ENCODE results near the gene HK1.

GRCh38 chr10:69242852-69243212 is 35.5 kb upstream of the HK1 start:
- TF ChIP-seq POLR2A (IDR thresholded peaks at IDR 0.05; ENCODE audit: extremely low read depth, insufficient read length): no peak
- TF ChIP-seq, protein P1, sequence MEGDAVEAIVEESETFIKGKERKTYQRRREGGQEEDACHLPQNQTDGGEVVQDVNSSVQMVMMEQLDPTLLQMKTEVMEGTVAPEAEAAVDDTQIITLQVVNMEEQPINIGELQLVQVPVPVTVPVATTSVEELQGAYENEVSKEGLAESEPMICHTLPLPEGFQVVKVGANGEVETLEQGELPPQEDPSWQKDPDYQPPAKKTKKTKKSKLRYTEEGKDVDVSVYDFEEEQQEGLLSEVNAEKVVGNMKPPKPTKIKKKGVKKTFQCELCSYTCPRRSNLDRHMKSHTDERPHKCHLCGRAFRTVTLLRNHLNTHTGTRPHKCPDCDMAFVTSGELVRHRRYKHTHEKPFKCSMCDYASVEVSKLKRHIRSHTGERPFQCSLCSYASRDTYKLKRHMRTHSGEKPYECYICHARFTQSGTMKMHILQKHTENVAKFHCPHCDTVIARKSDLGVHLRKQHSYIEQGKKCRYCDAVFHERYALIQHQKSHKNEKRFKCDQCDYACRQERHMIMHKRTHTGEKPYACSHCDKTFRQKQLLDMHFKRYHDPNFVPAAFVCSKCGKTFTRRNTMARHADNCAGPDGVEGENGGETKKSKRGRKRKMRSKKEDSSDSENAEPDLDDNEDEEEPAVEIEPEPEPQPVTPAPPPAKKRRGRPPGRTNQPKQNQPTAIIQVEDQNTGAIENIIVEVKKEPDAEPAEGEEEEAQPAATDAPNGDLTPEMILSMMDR (IDR thresholded peaks at IDR 0.05; ENCODE audit: low read depth, low read length): no peak

All from NB4 (cell line).